CD8-positive, alpha-beta memory T cell (primary cell): ENCODE results near the gene NUDT22. TPM values are rescaled to one million over a fixed set of nuclear protein-coding genes. Genes with fewer than 3 reads are reported as not detected.

Experiments used
- CTCF ChIA-PET: fragments of 350-600 bp; sonication (Branson Sonifier 250); formaldehyde crosslinking; loops from one replicate; lab custom pipeline; 2021; ENCODE audit warnings: antibody characterized with exemption; lab: Charles Lee
- POLR2A ChIA-PET: fragments of 350-600 bp; sonication (Branson Sonifier 250); formaldehyde crosslinking; loops from one replicate; lab custom pipeline; 2021; ENCODE audit warnings: antibody characterized with exemption; lab: Charles Lee
- DNase-seq, 5 donors: peaks; one replicate each; pipeline versions ENCODE4 v3.0.0 to v3.0.0-alpha.2; 2020 to 2022; ENCODE audit warnings: mixed read lengths in 1 of 5
- H3K27ac ChIP-seq: one replicate; pipeline ENCODE4 v1.7.0; 2013; ENCODE audit warnings: low read depth, mild to moderate bottlenecking, low read length, moderate library complexity
- H3K27me3 ChIP-seq: 2 replicates; pipeline ENCODE4 v1.7.0; 2013; ENCODE audit warnings: low read length, mild to moderate bottlenecking; ENCODE audit not compliant: insufficient read depth, poor library complexity, severe bottlenecking
- H3K36me3 ChIP-seq: 2 replicates; pipeline ENCODE4 v1.7.0; 2013; ENCODE audit warnings: mild to moderate bottlenecking, low read length, moderate library complexity; ENCODE audit not compliant: insufficient read depth
- H3K4me1 ChIP-seq: 2 replicates; pipeline ENCODE4 v1.7.0; 2013; ENCODE audit warnings: mild to moderate bottlenecking, low read length, moderate library complexity; ENCODE audit not compliant: insufficient read depth
- H3K4me3 ChIP-seq: 2 replicates; pipeline ENCODE4 v1.7.0; 2013; ENCODE audit warnings: mild to moderate bottlenecking, low read length
- H3K9me3 ChIP-seq: 2 replicates; pipeline ENCODE4 v1.7.0; 2013; ENCODE audit warnings: mild to moderate bottlenecking, low read length
- H3K27ac Mint-ChIP-seq, 8 donors: one replicate each; pipeline ENCODE4 v1.8.0; 2020 to 2021; ENCODE audit warnings: mixed read lengths in 8 of 8, mild to moderate bottlenecking in 6 of 8, inconsistent platforms in 3 of 8, moderate library complexity in 3 of 8
- H3K27me3 Mint-ChIP-seq, 2 donors: one replicate each; pipeline ENCODE4 v1.8.0; 2020 to 2021; ENCODE audit warnings: mixed read lengths in 2 of 2, mild to moderate bottlenecking in 1 of 2, moderate library complexity in 1 of 2
- H3K36me3 Mint-ChIP-seq, 3 donors: one replicate each; pipeline ENCODE4 v1.8.0; 2020 to 2021; ENCODE audit warnings: mixed read lengths in 3 of 3, inconsistent platforms in 1 of 3, mild to moderate bottlenecking in 1 of 3
- H3K4me1 Mint-ChIP-seq, 3 donors: one replicate each; pipeline ENCODE4 v1.8.0; 2020 to 2021; ENCODE audit warnings: mixed read lengths in 3 of 3, inconsistent platforms in 1 of 3, mild to moderate bottlenecking in 1 of 3
- H3K4me3 Mint-ChIP-seq, 7 donors: one replicate each; pipeline ENCODE4 v1.8.0; 2020 to 2021; ENCODE audit warnings: mixed read lengths in 7 of 7, mild to moderate bottlenecking in 6 of 7, moderate library complexity in 4 of 7, inconsistent platforms in 2 of 7
- H3K9me3 Mint-ChIP-seq, 5 donors: one replicate each; pipeline ENCODE4 v1.8.0; 2020 to 2022; ENCODE audit warnings: mixed read lengths in 5 of 5, mild to moderate bottlenecking in 3 of 5, moderate library complexity in 2 of 5, inconsistent platforms in 1 of 5
- polyA plus RNA-seq: library from polyadenylated mRNA; unstranded; fragments of 300-500 nt; fragmentation: Illumina TruSeq; gene quantifications from one replicate; pipeline ENCODE4 v1.2.3, GENCODE V29; 2021
- total RNA-seq, 2 experiments: library from RNA; stranded (reverse); gene quantifications; one replicate each; pipeline ENCODE4 v1.2.3, GENCODE V29; 2021

NUDT22 gene
- total and polyA plus RNA-seq, 3 experiments from 2014 or later = 51.6 to 78.6 (median 75.3) TPM

DNA sequence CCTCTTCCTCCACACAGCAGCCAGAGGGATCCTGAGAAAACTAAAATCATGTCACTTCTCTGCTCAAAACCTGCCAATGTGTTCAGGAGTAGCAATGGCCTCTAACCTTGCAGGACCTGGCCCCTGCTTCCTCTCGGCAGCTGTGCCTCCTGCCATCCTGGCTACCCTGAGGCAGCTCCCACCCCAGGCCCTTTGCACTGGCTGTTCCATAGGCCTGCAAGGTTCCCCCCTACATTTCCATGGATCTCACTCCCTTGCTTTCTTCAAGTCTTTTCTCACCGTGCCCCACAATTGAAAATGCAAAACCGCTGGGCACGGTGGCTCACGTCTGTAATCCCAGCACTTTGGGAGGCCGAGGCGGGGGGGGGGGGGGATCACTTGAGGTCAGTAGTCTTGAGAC is 42.2 kb upstream of the NUDT22 start:
- H3K4me3 Mint-ChIP-seq = peak overlapping the region in 5 of 7 donors; percentile 26 to 100 (median 59)

DNA sequence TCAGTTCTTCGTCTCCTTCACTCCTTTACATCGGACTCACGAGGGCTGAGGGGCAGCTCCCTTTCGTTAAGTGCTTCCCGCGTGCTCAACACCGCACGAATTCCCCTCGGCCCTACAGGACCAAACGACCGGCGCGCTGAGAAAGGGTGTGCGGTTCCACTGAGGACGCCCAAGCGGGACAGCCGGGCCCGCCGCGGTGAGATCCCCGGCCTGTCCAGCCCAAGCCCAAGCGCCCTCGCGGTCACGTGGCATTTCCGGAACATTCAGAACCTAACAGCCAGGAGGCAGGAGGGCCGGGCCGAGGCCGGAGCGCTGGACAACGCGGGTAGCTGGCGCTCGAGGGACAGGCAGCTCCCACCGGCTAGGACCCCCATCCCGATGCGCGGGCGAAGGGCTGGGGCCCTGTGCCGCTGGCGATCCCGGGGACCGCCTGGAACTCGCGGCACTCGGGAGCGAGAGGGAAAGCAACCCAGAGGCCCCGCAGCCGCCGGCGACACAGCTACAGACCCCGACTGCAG is 40.8 kb upstream of the NUDT22 start:
- peak overlapping the region; percentile 76 for H3K4me3 ChIP-seq
- H3K4me1 Mint-ChIP-seq = peaks cover 26 to 44% (median 26%) of the 10 kb centered on the region in 3 donors
- ChIA-PET POLR2A (interaction anchor here (0.6 to 4.9 kb wide), 15 partner anchors 20 to 347 kb away, joined by 3 to 53 read pairs (median 6); partner anchors contain the start of genes BAD, FERMT3, FKBP2 and MACROD1), CTCF (interaction anchor here (0.6 to 2.5 kb wide), 15 partner anchors 10 to 660 kb away, joined by 3 to 15 read pairs (median 4); partner anchors contain the start of genes COX8A, FERMT3, NUDT22 and TRMT112)
- H3K27me3 ChIP-seq = no peaks in the 10 kb centered on the region
- peaks cover 0 to 12% (median 0%) of the 10 kb centered on the region in 3 donors for H3K36me3 Mint-ChIP-seq
- no peaks in the 10 kb centered on the region for H3K36me3 ChIP-seq
- peak overlapping the region; percentile 83 to 99 (median 94) for H3K27ac Mint-ChIP-seq
- peaks cover 0 to 5% of the 10 kb centered on the region in 2 donors for H3K27me3 Mint-ChIP-seq
- DNase-seq = no peak
- H3K4me3 Mint-ChIP-seq = peak overlapping the region in 5 of 7 donors; percentile 89 to 100 (median 94)
- H3K9me3 ChIP-seq = no peaks in the 10 kb centered on the region
- no peaks in the 10 kb centered on the region for H3K9me3 Mint-ChIP-seq
- H3K4me1 ChIP-seq = peaks cover 33% of the 10 kb centered on the region
- peak overlapping the region; percentile 76 for H3K27ac ChIP-seq

More for the DNA sequence above, 42.2 kb upstream of the NUDT22 start:
- POLR2A ChIA-PET = interaction anchor here (0.7 to 4.9 kb wide), 2 partner anchors 22 to 33 kb away, joined by 6 to 53 read pairs; partner anchors contain the start of gene FERMT3
- no peak for DNase-seq
- Histone ChIP-seq H3K4me1 (peaks cover 25% of the 10 kb centered on the region), H3K27ac (peak overlapping the region; percentile 24), H3K4me3 (no peak overlapping the region), H3K36me3 (no peaks in the 10 kb centered on the region), H3K27me3 (no peaks in the 10 kb centered on the region), H3K9me3 (no peaks in the 10 kb centered on the region)
- CTCF ChIA-PET = interaction anchor here (1.6 to 2.5 kb wide), 2 partner anchors 21 to 134 kb away, joined by 4 to 11 read pairs; partner anchors contain the start of genes PRDX5 and TRMT112
- Mint-ChIP-seq H3K9me3 (no peaks in the 10 kb centered on the region), H3K36me3 (peaks cover 0 to 6% (median 0%) of the 10 kb centered on the region in 3 donors), H3K27ac (peak overlapping the region in 2 of 8 donors; percentile 47 to 77), H3K27me3 (peaks cover 0 to 5% of the 10 kb centered on the region in 2 donors), H3K4me1 (peaks cover 22 to 36% (median 22%) of the 10 kb centered on the region in 3 donors)

GRCh38 chr11:64185693-64186491 is 40.2 kb upstream of the NUDT22 start, which contains the start of gene STIP1:
Gene STIP1 (plus strand): TSS chr11:64186171. CDS start chr11:64186262, 91 bp downstream.
- POLR2A ChIA-PET = interaction anchor here (0.6 to 4.9 kb wide), 15 partner anchors 20 to 384 kb away, joined by 3 to 53 read pairs (median 6); partner anchors contain the start of genes BAD, DNAJC4, FERMT3 and FKBP2
- Histone ChIP-seq H3K36me3 (no peaks in the 10 kb centered on the region), H3K9me3 (no peaks in the 10 kb centered on the region), H3K27ac (peak within 1 kb of the TSS; percentile 76), H3K4me3 (peak within 1 kb of the TSS; percentile 76), H3K27me3 (no peaks in the 10 kb centered on the region), H3K4me1 (peaks cover 32% of the 10 kb centered on the region)
- H3K9me3 Mint-ChIP-seq = no peaks in the 10 kb centered on the region
- peak; percentile 96 to 100 (median 99) for DNase-seq
- CTCF ChIA-PET = interaction anchor here (0.6 to 2.5 kb wide), 14 partner anchors 10 to 660 kb away, joined by 3 to 15 read pairs (median 4); partner anchors contain the start of genes COX8A, FERMT3, NUDT22 and TRMT112
- peaks cover 0 to 16% (median 0%) of the 10 kb centered on the region in 3 donors for H3K36me3 Mint-ChIP-seq
- peaks cover 28 to 48% (median 32%) of the 10 kb centered on the region in 3 donors for H3K4me1 Mint-ChIP-seq
- H3K27ac Mint-ChIP-seq = peak within 1 kb of the TSS; percentile 83 to 99 (median 96)
- peaks cover 0 to 5% of the 10 kb centered on the region in 2 donors for H3K27me3 Mint-ChIP-seq
- H3K4me3 Mint-ChIP-seq = peak within 1 kb of the TSS in 5 of 7 donors; percentile 89 to 100 (median 94)

DNA sequence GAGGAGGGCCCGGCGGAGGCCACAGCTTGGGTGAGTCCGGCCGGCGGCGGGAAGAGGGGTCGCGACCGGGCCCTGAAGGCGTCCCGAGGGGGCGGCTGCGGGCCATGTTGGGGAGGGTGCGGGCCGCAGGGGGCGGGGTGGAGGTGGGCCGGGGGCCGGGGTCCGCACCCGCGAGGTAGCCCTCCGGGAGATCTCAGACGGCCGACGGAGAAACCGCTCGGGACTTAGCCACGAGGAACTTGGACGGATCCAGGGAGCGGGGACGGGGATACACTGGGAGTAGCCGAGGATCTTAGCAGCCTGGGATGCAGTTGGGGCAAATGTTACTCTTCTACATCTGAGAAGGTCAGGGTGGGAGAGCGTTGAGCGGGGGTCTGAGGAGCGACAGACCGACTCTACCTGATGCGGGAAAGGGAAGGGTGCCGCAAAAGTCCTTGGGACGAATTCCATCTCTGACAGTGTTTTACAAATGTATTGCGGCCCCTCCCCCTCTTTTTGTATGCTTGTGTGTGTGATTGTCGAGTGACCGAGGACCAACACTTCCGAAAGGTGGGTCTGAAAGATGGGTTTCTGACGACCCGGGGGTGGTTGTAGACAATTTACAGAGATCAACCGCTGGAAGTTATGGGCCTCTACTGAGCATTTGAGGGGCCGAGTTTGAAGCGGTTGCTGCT is 39.4 kb upstream of the NUDT22 start:
- Histone ChIP-seq H3K9me3 (no peaks in the 10 kb centered on the region), H3K36me3 (no peaks in the 10 kb centered on the region), H3K27ac (no peak overlapping the region), H3K27me3 (no peaks in the 10 kb centered on the region), H3K4me1 (peaks cover 26% of the 10 kb centered on the region), H3K4me3 (no peak overlapping the region)
- H3K9me3 Mint-ChIP-seq = no peaks in the 10 kb centered on the region
- peak in 3 of 5 donors; percentile 26 to 54 (median 45) for DNase-seq
- peaks cover 0 to 16% (median 0%) of the 10 kb centered on the region in 3 donors for H3K36me3 Mint-ChIP-seq
- POLR2A ChIA-PET = interaction anchor here (0.6 to 4.9 kb wide), 11 partner anchors 19 to 385 kb away, joined by 3 to 53 read pairs (median 6); partner anchors contain the start of genes BAD, DNAJC4, FERMT3 and FKBP2
- peak overlapping the region in 1 of 8 donors; percentile 83 for H3K27ac Mint-ChIP-seq
- CTCF ChIA-PET = interaction anchor here (0.9 to 4.0 kb wide), 15 partner anchors 11 to 186 kb away, joined by 3 to 34 read pairs (median 5); partner anchors contain the start of genes FERMT3, NUDT22 and TRPT1
- no peak overlapping the region for H3K4me3 Mint-ChIP-seq
- peaks cover 0 to 5% of the 10 kb centered on the region in 2 donors for H3K27me3 Mint-ChIP-seq
- H3K4me1 Mint-ChIP-seq = peaks cover 28 to 45% (median 32%) of the 10 kb centered on the region in 3 donors

- peaks cover 13 to 65% (median 14%) of the 10 kb centered on the region in 3 donors for H3K36me3 Mint-ChIP-seq
These were observed 33.6 kb upstream of the NUDT22 start for GRCh38 chr11:64192434-64192833.

DNA sequence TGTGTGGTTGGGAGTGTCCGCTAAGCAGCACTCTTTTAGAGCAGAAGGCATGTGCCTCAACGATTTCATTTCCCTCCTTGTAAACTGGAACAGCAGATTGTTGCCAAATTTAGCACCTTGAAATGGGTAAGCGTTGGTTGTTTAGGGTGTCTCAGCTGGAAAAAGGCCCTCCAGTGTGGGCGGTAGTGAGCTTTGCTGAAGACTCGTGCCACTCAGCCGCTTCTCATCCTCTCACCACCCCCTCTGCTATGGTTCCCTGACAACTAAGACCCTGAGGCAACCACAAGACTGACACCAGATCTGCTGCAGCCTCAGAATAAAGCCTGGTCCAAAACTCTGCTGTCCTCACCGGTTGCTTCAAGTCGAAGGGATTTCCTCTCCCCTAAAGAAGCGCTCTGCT is 29.4 kb upstream of the NUDT22 start:
- Mint-ChIP-seq H3K9me3 (no peaks in the 10 kb centered on the region), H3K4me3 (no peak overlapping the region), H3K27me3 (no peaks in the 10 kb centered on the region), H3K27ac (peak overlapping the region in 3 of 8 donors; percentile 19 to 52 (median 19)), H3K4me1 (peaks cover 5 to 13% (median 13%) of the 10 kb centered on the region in 3 donors), H3K36me3 (peaks cover 19 to 86% (median 20%) of the 10 kb centered on the region in 3 donors)
- Histone ChIP-seq H3K4me1 (peaks cover 5% of the 10 kb centered on the region), H3K4me3 (no peak overlapping the region), H3K9me3 (no peaks in the 10 kb centered on the region), H3K27me3 (no peaks in the 10 kb centered on the region), H3K36me3 (peaks cover 68% of the 10 kb centered on the region), H3K27ac (no peak overlapping the region)
- POLR2A ChIA-PET = interaction anchor here (0.6 kb wide), 1 partner anchor 11 kb away, joined by 3 read pairs; no protein-coding TSS in a partner anchor
- DNase-seq = no peak
- CTCF ChIA-PET = interaction anchor here (2.4 to 2.6 kb wide), 2 partner anchors 9 to 104 kb away, joined by 5 to 11 read pairs; partner anchors contain the start of gene FERMT3

More at GRCh38 chr11:64192434-64192833, 33.6 kb upstream of the NUDT22 start:
- POLR2A ChIA-PET = no interaction called here
- Mint-ChIP-seq H3K4me1 (peaks cover 14 to 31% (median 29%) of the 10 kb centered on the region in 3 donors), H3K4me3 (no peak overlapping the region), H3K27ac (peak overlapping the region in 4 of 8 donors; percentile 14 to 35 (median 18)), H3K27me3 (no peaks in the 10 kb centered on the region), H3K9me3 (no peaks in the 10 kb centered on the region)
- Histone ChIP-seq H3K9me3 (no peaks in the 10 kb centered on the region), H3K36me3 (peaks cover 49% of the 10 kb centered on the region), H3K27ac (no peak overlapping the region), H3K4me1 (peaks cover 19% of the 10 kb centered on the region), H3K27me3 (no peaks in the 10 kb centered on the region), H3K4me3 (no peak overlapping the region)
- no peak for DNase-seq
- CTCF ChIA-PET = interaction anchor here (1.3 to 1.4 kb wide), 2 partner anchors 14 to 112 kb away, joined by 4 read pairs; partner anchors contain the start of gene FERMT3
